DMS114 treated with DMSO at 0.1 percent for 48 hours (cell line): ENCODE data around the gene VTI1A.

Experiments used
- DNase-seq: peaks from one replicate; lab custom pipeline; 2025; ENCODE audit not compliant: unreplicated experiment; lab: John Stamatoyannopoulos, UW

The VTI1A gene

GRCh38 chr10:112801004-112801403, 354.0 kb downstream of the VTI1A start:
- no peak for DNase-seq

- no peak for DNase-seq
These were observed 354.7 kb downstream of the VTI1A start for GRCh38 chr10:112801748-112802147.

- DNase-seq: no peak
These were observed 355.5 kb downstream of the VTI1A start for GRCh38 chr10:112802411-112803022.

- no peak for DNase-seq
These were observed 357.0 kb downstream of the VTI1A start for GRCh38 chr10:112803961-112804401.

GRCh38 chr10:112805254-112805590, 358.2 kb downstream of the VTI1A start:
- DNase-seq: no peak

- DNase-seq: no peak
These were observed 358.7 kb downstream of the VTI1A start for GRCh38 chr10:112805701-112806100.

GRCh38 chr10:112807013-112807412, 360.0 kb downstream of the VTI1A start:
- DNase-seq: no peak

- DNase-seq: no peak
These were observed 362.7 kb downstream of the VTI1A start for GRCh38 chr10:112809736-112810135.

- DNase-seq: no peak
These were observed 363.7 kb downstream of the VTI1A start for GRCh38 chr10:112810711-112811151.

- DNase-seq: no peak
These were observed 364.9 kb downstream of the VTI1A start for GRCh38 chr10:112811741-112812551.

GRCh38 chr10:112812586-112812985, 365.6 kb downstream of the VTI1A start:
- no peak for DNase-seq

GRCh38 chr10:112813866-112814591, 367.0 kb downstream of the VTI1A start:
- no peak for DNase-seq

- no peak for DNase-seq
These were observed 368.4 kb downstream of the VTI1A start for GRCh38 chr10:112815269-112816032.

- DNase-seq: no peak
These were observed 369.0 kb downstream of the VTI1A start for GRCh38 chr10:112816033-112816430.

- DNase-seq: no peak
These were observed 369.9 kb downstream of the VTI1A start for GRCh38 chr10:112816891-112817290.

GRCh38 chr10:112817981-112818777, 371.2 kb downstream of the VTI1A start:
- DNase-seq: no peak

GRCh38 chr10:112819231-112819630, 372.2 kb downstream of the VTI1A start:
- no peak for DNase-seq

- no peak for DNase-seq
These were observed 373.3 kb downstream of the VTI1A start for GRCh38 chr10:112820320-112820719.

GRCh38 chr10:112821038-112821437, 374.0 kb downstream of the VTI1A start:
- no peak for DNase-seq

- DNase-seq: no peak
These were observed 374.6 kb downstream of the VTI1A start for GRCh38 chr10:112821663-112822062.
